MM.1S (cell line): ENCODE data around the gene CCL13.

Experiments
- DNase-seq: peaks from one replicate; pipeline ENCODE4 v3.0.0-alpha.2; 2015
- H2AFZ ChIP-seq: fragments of 300-600 bp; sonication (generic); 2 replicates; pipeline ENCODE4 v1.6.0; 2016; ENCODE audit warnings: antibody characterized with exemption, low read length
- H3F3A ChIP-seq: fragments of 300-600 bp; sonication (generic); 2 replicates; pipeline ENCODE4 v1.6.1; 2016; ENCODE audit warnings: mild to moderate bottlenecking, antibody characterized with exemption, low read length, moderate library complexity, mixed read lengths; ENCODE audit not compliant: insufficient read depth
- H3K27ac ChIP-seq: fragments of 300-600 bp; sonication (generic); 2 replicates; pipeline ENCODE4 v1.5.1; 2016; ENCODE audit warnings: mild to moderate bottlenecking, low read length
- H3K27me3 ChIP-seq: fragments of 300-600 bp; sonication (generic); replicated peaks from 2 replicates; pipeline ENCODE4 v1.6.0; 2016; ENCODE audit warnings: low read length; ENCODE audit not compliant: insufficient read depth
- H3K36me3 ChIP-seq: fragments of 300-600 bp; sonication (generic); replicated peaks from 2 replicates; pipeline ENCODE4 v1.6.1; 2016; ENCODE audit warnings: mild to moderate bottlenecking, low read length, mixed read lengths; ENCODE audit not compliant: insufficient read depth
- H3K4me1 ChIP-seq: fragments of 300-600 bp; sonication (generic); 2 replicates; pipeline ENCODE4 v1.6.1; 2016; ENCODE audit warnings: low read length, mixed read lengths
- H3K4me2 ChIP-seq: fragments of 300-600 bp; sonication (generic); 2 replicates; pipeline ENCODE4 v1.6.0; 2016; ENCODE audit warnings: low read depth, low read length
- H3K4me3 ChIP-seq: fragments of 300-600 bp; sonication (generic); 2 replicates; pipeline ENCODE4 v1.5.1; 2016; ENCODE audit warnings: low read length, mixed read lengths
- H3K79me2 ChIP-seq: fragments of 300-600 bp; sonication (generic); 2 replicates; pipeline ENCODE4 v1.6.1; 2016; ENCODE audit warnings: mixed run types, low read length, mixed read lengths
- H3K9ac ChIP-seq: fragments of 300-600 bp; sonication (generic); 2 replicates; pipeline ENCODE4 v1.6.1; 2016; ENCODE audit warnings: low read length, mixed read lengths
- H3K9me2 ChIP-seq: fragments of 300-600 bp; sonication (generic); replicated peaks from 2 replicates; pipeline ENCODE4 v1.6.1; 2016; ENCODE audit warnings: mild to moderate bottlenecking, low read length, mixed read lengths; ENCODE audit not compliant: insufficient read depth
- H3K9me3 ChIP-seq: fragments of 300-600 bp; sonication (generic); replicated peaks from 2 replicates; pipeline ENCODE4 v1.6.1; 2016; ENCODE audit warnings: mild to moderate bottlenecking, low read length, mixed read lengths; ENCODE audit not compliant: insufficient read depth
- H4K20me1 ChIP-seq: fragments of 300-600 bp; sonication (generic); 2 replicates; pipeline ENCODE4 v1.6.1; 2016; ENCODE audit warnings: mild to moderate bottlenecking, low read length, moderate library complexity, mixed read lengths; ENCODE audit not compliant: insufficient read depth
- CTCF ChIP-seq: fragments of 300-600 bp; sonication (generic); IDR thresholded peaks from 2 replicates; pipeline ENCODE4 v1.5.1; 2016; ENCODE audit warnings: antibody characterized with exemption, low read length, mixed read lengths
- EZH2 ChIP-seq: fragments of 300-600 bp; sonication (generic); optimal IDR thresholded peaks from 2 replicates; pipeline ENCODE3; 2017; ENCODE audit warnings: low read depth, mild to moderate bottlenecking, antibody characterized with exemption, low read length, mixed read lengths
- EZH2phosphoT487 ChIP-seq: fragments of 300-600 bp; sonication (generic); IDR thresholded peaks from 2 replicates; pipeline ENCODE4 v1.6.1; 2018; ENCODE audit warnings: antibody characterized with exemption, low read length

Gene CCL13

DNA sequence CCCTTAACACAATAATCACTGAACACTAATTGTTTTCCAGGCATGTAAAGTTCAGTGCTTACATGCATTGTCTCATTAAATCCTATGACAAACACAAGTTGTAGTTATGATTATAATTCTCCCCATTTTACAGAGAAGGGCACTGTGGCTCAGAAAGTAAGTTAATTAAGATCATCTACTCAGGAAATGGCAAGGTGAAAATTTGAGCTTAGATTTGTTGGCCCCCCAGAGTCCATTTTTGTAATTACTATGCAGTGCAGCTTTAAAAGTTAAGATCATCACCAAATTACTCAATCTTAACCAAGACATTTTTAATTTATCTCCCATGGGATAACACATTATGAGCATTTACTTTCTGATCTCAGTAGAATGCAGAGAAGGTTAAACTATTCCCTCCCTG, 41.0 kb downstream of the CCL13 start:
- no peak for TF ChIP-seq EZH2phosphoT487
- TF ChIP-seq EZH2, result no peak
- peak; percentile 39 for TF ChIP-seq CTCF
- no peaks in the 10 kb centered on the region for H3K36me3 ChIP-seq
- no peaks in the 10 kb centered on the region for H3K9me2 ChIP-seq
- no peaks in the 10 kb centered on the region for H4K20me1 ChIP-seq
- H3K79me2 ChIP-seq, result no peaks in the 10 kb centered on the region
- H3K4me2 ChIP-seq, result no peak overlapping the region
- no peak for DNase-seq
- no peak overlapping the region for H3K9ac ChIP-seq
- H2AFZ ChIP-seq, result 0 out of 2 replicates have a peak overlapping the region, but pooled peaks have one; percentile 25
- H3K27me3 ChIP-seq, result no peaks in the 10 kb centered on the region
- H3K9me3 ChIP-seq, result no peaks in the 10 kb centered on the region
- peaks cover 11% of the 10 kb centered on the region for H3F3A ChIP-seq
- no peak overlapping the region for H3K4me3 ChIP-seq
- H3K27ac ChIP-seq, result no peak overlapping the region
- peaks cover 74% of the 10 kb centered on the region for H3K4me1 ChIP-seq

DNA sequence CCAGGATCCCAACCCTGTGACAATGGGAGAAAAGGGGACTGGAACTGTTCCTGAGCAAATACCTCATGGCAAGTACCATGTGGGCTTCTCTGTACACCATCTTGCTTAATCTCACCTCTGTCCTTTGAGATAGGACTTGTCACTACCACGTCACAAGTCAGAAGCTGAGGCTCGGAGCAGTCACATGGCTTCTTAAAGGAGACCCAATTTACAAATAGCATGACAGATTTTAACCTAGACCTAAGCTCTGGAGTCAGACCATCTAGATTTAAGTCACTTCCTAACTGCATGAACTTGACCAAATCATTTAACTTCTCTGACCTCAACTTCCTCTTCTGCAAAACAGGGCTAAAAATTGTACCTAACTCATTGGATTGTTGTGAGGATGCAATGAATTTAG, 42.7 kb downstream of the CCL13 start:
- Histone ChIP-seq H3K36me3 (no peaks in the 10 kb centered on the region), H3K27me3 (no peaks in the 10 kb centered on the region), H3K9ac (no peak overlapping the region), H3K4me1 (peaks cover 71% of the 10 kb centered on the region), H3K27ac (peak overlapping the region; percentile 57; the same call in 1 of the 2 replicates), H3K79me2 (no peaks in the 10 kb centered on the region), H4K20me1 (no peaks in the 10 kb centered on the region), H3K9me3 (no peaks in the 10 kb centered on the region), H3F3A (no peaks in the 10 kb centered on the region), H3K4me3 (no peak overlapping the region), H3K9me2 (no peaks in the 10 kb centered on the region), H2AFZ (peak overlapping the region; percentile 47), H3K4me2 (peak overlapping the region; percentile 17)
- DNase-seq, result peak; percentile 41
- no peak for TF ChIP-seq CTCF
- TF ChIP-seq EZH2phosphoT487, result no peak
- no peak for TF ChIP-seq EZH2

GRCh38 chr17:34399725-34400124, 43.4 kb downstream of the CCL13 start:
- H4K20me1 ChIP-seq, result no peaks in the 10 kb centered on the region
- no peaks in the 10 kb centered on the region for H3K79me2 ChIP-seq
- H2AFZ ChIP-seq, result no peak overlapping the region
- H3K36me3 ChIP-seq, result no peaks in the 10 kb centered on the region
- peaks cover 64% of the 10 kb centered on the region for H3K4me1 ChIP-seq
- no peak for DNase-seq
- no peaks in the 10 kb centered on the region for H3K27me3 ChIP-seq
- H3F3A ChIP-seq, result no peaks in the 10 kb centered on the region
- no peaks in the 10 kb centered on the region for H3K9me3 ChIP-seq
- H3K4me3 ChIP-seq, result no peak overlapping the region
- H3K27ac ChIP-seq, result peak overlapping the region; percentile 57; the same call in 1 of the 2 replicates
- H3K9me2 ChIP-seq, result no peaks in the 10 kb centered on the region
- H3K4me2 ChIP-seq, result no peak overlapping the region
- no peak overlapping the region for H3K9ac ChIP-seq
- TF ChIP-seq CTCF (no peak), EZH2phosphoT487 (no peak), EZH2 (no peak)
